ENCODE results near the gene ARL14EP. TPM values are rescaled to one million over a fixed set of nuclear protein-coding genes. Genes with fewer than 3 reads are reported as not detected.
A peak's percentile ranks its signal among the peaks of the same experiment; 100 is the strongest.

ARL14EP gene
- total RNA-seq, 1 experiment from 2014 or later, result 15.3 TPM

GRCh38 chr11:30322826-30323710, at the start of gene ARL14EP (continued):
- peak; percentile 83 for TF ChIP-seq TEAD1 (CRISPR knock-in tag; IDR thresholded peaks at IDR 0.05)
- TF ChIP-seq ELF4 (CRISPR knock-in tag; IDR thresholded peaks at IDR 0.05; ENCODE audit: low read depth), result no peak
- peak; percentile 92 for TF ChIP-seq MYBL2 (CRISPR knock-in tag; IDR thresholded peaks at IDR 0.05)

DNA sequence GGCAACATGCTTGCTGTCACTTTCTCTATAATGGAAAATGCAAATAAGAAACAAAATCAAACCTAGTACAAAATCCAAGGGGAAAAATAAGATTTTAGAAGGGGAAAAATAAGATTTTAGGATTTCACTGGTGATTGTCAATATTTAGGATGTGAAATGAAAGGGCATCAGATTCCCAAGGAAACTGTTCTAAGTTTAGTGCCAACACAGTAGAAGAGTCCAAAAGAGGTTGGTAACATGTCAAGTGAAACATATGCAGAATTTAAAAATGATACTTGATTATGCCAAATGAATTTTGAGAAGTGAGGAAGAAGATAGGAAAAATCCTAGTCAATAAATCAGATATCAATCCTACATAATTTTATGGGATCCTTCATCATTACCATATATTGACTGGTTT, 45.7 kb upstream of the ARL14EP start:
- CTCF ChIA-PET, result no interaction called here
- no peaks in the 10 kb centered on the region for H3K4me1 Mint-ChIP-seq
- no peaks in the 10 kb centered on the region for H3K36me3 Mint-ChIP-seq
- ATAC-seq (no peak), DNase-seq (ENCODE audit: low spot score) (no peak)
- H3K27ac Mint-ChIP-seq, result no peak overlapping the region
- POLR2A ChIA-PET, result no interaction called here
- no peaks in the 10 kb centered on the region for H3K9me3 Mint-ChIP-seq
- TF ChIP-seq GRHL2 (CRISPR knock-in tag; IDR thresholded peaks at IDR 0.05; ENCODE audit: insufficient replicate concordance, severe bottlenecking) (no peak), ZNF671 (CRISPR knock-in tag; IDR thresholded peaks at IDR 0.05) (no peak), IRF2 (CRISPR knock-in tag; IDR thresholded peaks at IDR 0.05; ENCODE audit: borderline replicate concordance, low read depth) (no peak)
- no peak overlapping the region for H3K4me3 Mint-ChIP-seq
- peaks cover 6% of the 10 kb centered on the region for H3K27me3 Mint-ChIP-seq (ENCODE audit: low read depth)

GRCh38 chr11:30279796-30280195, 43.1 kb upstream of the ARL14EP start:
- CTCF ChIA-PET, result no interaction called here
- H3K4me3 Mint-ChIP-seq, result no peak overlapping the region
- no peak for TF ChIP-seq NR3C1 (CRISPR knock-in tag; conservative IDR thresholded peaks at IDR 0.05; ENCODE audit: low read depth)
- no peak for TF ChIP-seq ZNF138 (CRISPR knock-in tag; conservative IDR thresholded peaks at IDR 0.05)
- TF ChIP-seq TCF7 (CRISPR knock-in tag; IDR thresholded peaks at IDR 0.05; ENCODE audit: low read depth), result no peak
- TF ChIP-seq, protein P1, sequence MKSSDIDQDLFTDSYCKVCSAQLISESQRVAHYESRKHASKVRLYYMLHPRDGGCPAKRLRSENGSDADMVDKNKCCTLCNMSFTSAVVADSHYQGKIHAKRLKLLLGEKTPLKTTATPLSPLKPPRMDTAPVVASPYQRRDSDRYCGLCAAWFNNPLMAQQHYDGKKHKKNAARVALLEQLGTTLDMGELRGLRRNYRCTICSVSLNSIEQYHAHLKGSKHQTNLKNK (CRISPR knock-in tag; IDR thresholded peaks at IDR 0.05), result no peak
- TF ChIP-seq ZNF219 (CRISPR knock-in tag; IDR thresholded peaks at IDR 0.05; ENCODE audit: borderline replicate concordance), result no peak
- no peak for TF ChIP-seq E2F4 (CRISPR knock-in tag; IDR thresholded peaks at IDR 0.05; ENCODE audit: borderline replicate concordance, low read depth)
- no peak for TF ChIP-seq CBFB (CRISPR knock-in tag; IDR thresholded peaks at IDR 0.05; ENCODE audit: low read depth)
- TF ChIP-seq, protein P2, sequence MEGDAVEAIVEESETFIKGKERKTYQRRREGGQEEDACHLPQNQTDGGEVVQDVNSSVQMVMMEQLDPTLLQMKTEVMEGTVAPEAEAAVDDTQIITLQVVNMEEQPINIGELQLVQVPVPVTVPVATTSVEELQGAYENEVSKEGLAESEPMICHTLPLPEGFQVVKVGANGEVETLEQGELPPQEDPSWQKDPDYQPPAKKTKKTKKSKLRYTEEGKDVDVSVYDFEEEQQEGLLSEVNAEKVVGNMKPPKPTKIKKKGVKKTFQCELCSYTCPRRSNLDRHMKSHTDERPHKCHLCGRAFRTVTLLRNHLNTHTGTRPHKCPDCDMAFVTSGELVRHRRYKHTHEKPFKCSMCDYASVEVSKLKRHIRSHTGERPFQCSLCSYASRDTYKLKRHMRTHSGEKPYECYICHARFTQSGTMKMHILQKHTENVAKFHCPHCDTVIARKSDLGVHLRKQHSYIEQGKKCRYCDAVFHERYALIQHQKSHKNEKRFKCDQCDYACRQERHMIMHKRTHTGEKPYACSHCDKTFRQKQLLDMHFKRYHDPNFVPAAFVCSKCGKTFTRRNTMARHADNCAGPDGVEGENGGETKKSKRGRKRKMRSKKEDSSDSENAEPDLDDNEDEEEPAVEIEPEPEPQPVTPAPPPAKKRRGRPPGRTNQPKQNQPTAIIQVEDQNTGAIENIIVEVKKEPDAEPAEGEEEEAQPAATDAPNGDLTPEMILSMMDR (IDR thresholded peaks at IDR 0.05), result no peak
- TF ChIP-seq, protein P3, sequence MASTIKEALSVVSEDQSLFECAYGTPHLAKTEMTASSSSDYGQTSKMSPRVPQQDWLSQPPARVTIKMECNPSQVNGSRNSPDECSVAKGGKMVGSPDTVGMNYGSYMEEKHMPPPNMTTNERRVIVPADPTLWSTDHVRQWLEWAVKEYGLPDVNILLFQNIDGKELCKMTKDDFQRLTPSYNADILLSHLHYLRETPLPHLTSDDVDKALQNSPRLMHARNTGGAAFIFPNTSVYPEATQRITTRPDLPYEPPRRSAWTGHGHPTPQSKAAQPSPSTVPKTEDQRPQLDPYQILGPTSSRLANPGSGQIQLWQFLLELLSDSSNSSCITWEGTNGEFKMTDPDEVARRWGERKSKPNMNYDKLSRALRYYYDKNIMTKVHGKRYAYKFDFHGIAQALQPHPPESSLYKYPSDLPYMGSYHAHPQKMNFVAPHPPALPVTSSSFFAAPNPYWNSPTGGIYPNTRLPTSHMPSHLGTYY (CRISPR knock-in tag; IDR thresholded peaks at IDR 0.05), result no peak
- no peak for TF ChIP-seq ZNF423 (CRISPR knock-in tag; IDR thresholded peaks at IDR 0.05)
- TF ChIP-seq PREB (CRISPR knock-in tag; IDR thresholded peaks at IDR 0.05; ENCODE audit: borderline replicate concordance), result no peak
- TF ChIP-seq SP1 (CRISPR knock-in tag; conservative IDR thresholded peaks at IDR 0.05), result no peak
- no peak for TF ChIP-seq FOXJ3 (CRISPR knock-in tag; IDR thresholded peaks at IDR 0.05; ENCODE audit: borderline replicate concordance)
- TF ChIP-seq, protein P4, sequence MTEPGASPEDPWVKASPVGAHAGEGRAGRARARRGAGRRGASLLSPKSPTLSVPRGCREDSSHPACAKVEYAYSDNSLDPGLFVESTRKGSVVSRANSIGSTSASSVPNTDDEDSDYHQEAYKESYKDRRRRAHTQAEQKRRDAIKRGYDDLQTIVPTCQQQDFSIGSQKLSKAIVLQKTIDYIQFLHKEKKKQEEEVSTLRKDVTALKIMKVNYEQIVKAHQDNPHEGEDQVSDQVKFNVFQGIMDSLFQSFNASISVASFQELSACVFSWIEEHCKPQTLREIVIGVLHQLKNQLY (CRISPR knock-in tag; IDR thresholded peaks at IDR 0.05), result no peak
- no peak for TF ChIP-seq ZNF396 (CRISPR knock-in tag; IDR thresholded peaks at IDR 0.05; ENCODE audit: borderline replicate concordance)
- no peak overlapping the region for H3K27ac Mint-ChIP-seq
- ATAC-seq (no peak), DNase-seq (ENCODE audit: low spot score) (no peak)
- no peaks in the 10 kb centered on the region for H3K9me3 Mint-ChIP-seq
- H3K4me1 Mint-ChIP-seq, result no peaks in the 10 kb centered on the region
- no peaks in the 10 kb centered on the region for H3K27me3 Mint-ChIP-seq (ENCODE audit: low read depth)
- POLR2A ChIA-PET, result no interaction called here
- H3K36me3 Mint-ChIP-seq, result no peaks in the 10 kb centered on the region

All from WTC11 (cell line).